RWPE1 (cell line): ENCODE data around the gene TPSB2.
"Not testable (repeated sequence)": the region's sequence is repeated elsewhere in the genome, so short reads cannot be mapped to it uniquely, and the experiment has no call there.

Experiments used
- CTCF ChIA-PET: fragments of 350-600 bp; sonication (Branson Sonifier 250); formaldehyde crosslinking; extraction: SDS; loops from one replicate; lab custom pipeline; 2021; lab: Yijun Ruan, JAX
- POLR2A ChIA-PET: fragments of 400-600 bp; formaldehyde crosslinking; extraction: SDS; loops from one replicate; lab custom pipeline; 2020; ENCODE audit warnings: antibody characterized with exemption; ENCODE audit not compliant: low non-redundant PET; lab: Yijun Ruan, JAX
- DNase-seq: peaks from one replicate; pipeline ENCODE4 v3.0.0; 2012; ENCODE audit warnings: low spot score
- H3K27ac ChIP-seq: fragments of 450-650 bp; 2 replicates; pipeline ENCODE4 v1.5.1; 2017
- TF ChIP-seq, protein P1 (sequence below): fragments of 450-650 bp; conservative IDR thresholded peaks from 2 replicates; pipeline ENCODE4 v1.5.1; 2017; ENCODE audit warnings: low read depth, mild to moderate bottlenecking

Gene TPSB2

DNA sequence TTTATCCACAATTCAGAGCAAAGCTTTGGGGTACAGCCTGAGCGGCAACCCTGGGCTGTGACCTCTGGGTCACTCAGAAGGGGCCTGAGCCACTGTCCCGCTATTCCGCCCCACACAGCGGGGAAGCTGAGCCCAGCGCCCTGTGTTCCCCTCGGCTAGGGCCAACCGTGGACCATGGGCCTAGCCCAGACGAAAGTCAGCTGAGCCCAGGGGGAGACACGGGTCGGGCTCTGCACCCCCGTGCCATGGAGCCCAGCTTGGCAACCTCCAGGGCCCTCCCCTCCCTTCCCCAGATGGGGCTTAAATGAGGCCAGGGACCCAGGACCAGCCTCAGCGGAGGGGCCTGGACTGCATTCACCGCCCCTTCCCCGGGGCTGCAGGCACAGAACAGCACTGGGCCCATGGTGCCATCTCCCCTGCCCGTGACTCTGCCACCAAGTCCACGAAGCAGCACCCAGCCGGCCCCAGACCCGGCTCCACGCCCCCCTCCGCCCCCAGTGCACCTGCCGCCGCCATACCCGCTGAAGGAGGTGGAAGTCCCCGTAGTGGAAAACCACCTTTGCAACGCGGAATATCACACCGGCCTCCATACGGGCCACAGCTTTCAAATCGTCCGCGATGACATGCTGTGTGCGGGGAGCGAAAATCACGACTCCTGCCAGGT is 27.7 kb upstream of the TPSB2 start:
- CTCF ChIA-PET: interaction anchor here (0.7 kb wide), 1 partner anchor 186 kb away, joined by 3 read pairs; no protein-coding TSS in a partner anchor
- H3K27ac ChIP-seq: no peak overlapping the region
- TF ChIP-seq, protein P1, sequence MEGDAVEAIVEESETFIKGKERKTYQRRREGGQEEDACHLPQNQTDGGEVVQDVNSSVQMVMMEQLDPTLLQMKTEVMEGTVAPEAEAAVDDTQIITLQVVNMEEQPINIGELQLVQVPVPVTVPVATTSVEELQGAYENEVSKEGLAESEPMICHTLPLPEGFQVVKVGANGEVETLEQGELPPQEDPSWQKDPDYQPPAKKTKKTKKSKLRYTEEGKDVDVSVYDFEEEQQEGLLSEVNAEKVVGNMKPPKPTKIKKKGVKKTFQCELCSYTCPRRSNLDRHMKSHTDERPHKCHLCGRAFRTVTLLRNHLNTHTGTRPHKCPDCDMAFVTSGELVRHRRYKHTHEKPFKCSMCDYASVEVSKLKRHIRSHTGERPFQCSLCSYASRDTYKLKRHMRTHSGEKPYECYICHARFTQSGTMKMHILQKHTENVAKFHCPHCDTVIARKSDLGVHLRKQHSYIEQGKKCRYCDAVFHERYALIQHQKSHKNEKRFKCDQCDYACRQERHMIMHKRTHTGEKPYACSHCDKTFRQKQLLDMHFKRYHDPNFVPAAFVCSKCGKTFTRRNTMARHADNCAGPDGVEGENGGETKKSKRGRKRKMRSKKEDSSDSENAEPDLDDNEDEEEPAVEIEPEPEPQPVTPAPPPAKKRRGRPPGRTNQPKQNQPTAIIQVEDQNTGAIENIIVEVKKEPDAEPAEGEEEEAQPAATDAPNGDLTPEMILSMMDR: no peak
- POLR2A ChIA-PET: no interaction called here
- no peak for DNase-seq

DNA sequence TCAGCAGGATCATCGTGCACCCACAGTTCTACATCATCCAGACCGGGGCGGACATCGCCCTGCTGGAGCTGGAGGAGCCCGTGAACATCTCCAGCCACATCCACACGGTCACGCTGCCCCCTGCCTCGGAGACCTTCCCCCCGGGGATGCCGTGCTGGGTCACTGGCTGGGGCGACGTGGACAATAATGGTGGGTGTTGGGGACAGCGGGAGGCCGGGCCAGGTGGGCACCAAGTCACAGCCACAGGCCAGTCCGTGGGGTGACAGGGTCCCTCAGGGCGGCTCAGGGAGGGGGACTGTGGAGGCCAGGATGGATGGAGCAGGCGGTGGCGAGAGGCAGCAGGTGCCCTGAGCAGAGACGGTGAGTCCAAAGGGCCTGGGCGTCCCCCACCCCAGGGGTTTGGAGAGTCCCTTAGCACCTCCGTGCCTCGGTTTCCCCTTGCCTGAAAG is 26.9 kb upstream of the TPSB2 start:
- DNase-seq: no peak
- ChIA-PET POLR2A (no interaction called here), CTCF (no interaction called here)
- TF ChIP-seq, protein P1: no peak
- H3K27ac ChIP-seq: no peak overlapping the region

DNA sequence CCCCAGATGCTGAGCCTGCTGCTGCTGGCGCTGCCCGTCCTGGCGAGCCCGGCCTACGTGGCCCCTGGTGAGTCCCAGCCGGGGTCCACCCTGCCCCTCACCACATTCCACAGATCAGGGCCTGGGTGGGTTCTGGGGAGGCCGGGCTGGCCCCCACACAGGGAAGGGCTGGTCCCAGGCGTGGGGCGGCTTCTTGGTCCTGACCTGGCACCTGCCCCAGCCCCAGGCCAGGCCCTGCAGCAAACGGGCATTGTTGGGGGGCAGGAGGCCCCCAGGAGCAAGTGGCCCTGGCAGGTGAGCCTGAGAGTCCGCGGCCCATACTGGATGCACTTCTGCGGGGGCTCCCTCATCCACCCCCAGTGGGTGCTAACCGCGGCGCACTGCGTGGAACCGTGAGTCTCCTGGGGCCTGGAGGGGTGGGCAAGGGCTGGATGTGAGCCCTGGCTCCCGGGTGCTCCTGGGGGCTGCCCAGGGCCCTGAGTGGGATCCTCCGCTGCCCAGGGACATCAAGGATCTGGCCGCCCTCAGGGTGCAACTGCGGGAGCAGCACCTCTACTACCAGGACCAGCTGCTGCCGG is 26.4 kb upstream of the TPSB2 start:
- CTCF ChIA-PET, DNase-seq, POLR2A ChIA-PET, H3K27ac ChIP-seq: not testable (repeated sequence)

DNA sequence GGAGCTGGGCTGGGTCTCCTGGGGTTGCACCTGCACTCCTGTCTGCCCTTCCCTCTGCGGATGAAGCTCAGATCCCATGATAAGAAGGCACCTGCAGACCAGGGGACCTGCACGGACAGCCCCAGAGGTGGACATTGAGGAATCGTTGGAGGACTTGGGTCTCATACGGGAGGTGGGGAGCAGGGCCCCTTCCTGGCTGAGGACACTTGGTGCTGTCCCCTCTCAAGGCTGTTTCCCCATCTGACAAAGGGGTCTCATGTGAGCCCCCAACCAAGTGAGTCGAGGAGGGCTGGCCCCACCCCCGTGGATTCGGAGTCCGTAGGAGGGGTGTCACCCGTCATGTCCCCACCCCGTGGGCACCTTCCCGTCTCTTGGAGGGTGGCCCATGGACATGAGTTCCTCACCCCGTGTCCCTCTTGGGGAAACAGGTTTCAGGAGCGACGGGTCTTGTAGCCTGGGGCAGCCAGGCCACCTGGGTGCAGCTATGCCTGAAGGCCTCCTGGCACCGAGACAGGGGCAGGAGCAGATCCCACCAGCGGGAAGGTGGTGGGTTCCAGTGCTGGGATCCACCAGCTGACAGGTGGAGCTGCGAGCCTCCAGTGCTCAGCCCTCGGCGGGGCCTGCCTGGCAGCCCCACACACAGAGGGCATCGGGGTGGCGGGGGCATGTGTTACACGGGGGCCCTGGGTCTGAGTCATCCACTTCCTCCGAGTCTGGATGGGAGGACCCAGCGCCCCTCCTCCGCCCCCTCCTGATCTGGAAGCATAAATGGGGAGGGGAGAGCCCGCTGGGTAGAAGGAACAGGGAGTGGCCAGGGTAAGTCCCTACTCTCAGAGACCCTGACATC is 25.5 kb upstream of the TPSB2 start, which contains the start of gene TPSD1:
Gene TPSD1, plus strand, starts transcription at position 794 of the 847 bp plus-strand sequence. CDS start 212 bp downstream, outside the sequence.
- DNase-seq, POLR2A ChIA-PET, CTCF ChIA-PET, H3K27ac ChIP-seq: not testable (repeated sequence)

DNA sequence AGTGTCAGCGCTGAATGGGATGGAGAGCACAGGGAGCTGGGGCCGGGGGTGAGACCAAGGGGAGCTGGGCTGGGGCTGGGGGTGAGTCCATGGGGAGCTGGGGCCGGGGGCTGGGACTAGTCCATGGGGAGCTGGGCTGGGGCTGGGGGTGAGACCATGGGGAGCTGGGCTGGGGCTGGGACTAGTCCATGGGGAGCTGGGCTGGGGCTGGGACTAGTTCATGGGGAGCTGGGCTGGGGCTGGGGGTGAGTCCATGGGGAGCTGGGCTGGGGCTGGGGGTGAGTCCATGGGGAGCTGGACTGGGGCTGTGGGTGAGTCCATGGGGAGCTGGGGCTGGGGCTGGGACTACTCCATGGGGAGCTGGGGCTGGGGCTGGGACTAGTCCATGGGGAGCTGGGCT is 24.8 kb upstream of the TPSB2 start:
- POLR2A ChIA-PET, DNase-seq, CTCF ChIA-PET, H3K27ac ChIP-seq: not testable (repeated sequence)

DNA sequence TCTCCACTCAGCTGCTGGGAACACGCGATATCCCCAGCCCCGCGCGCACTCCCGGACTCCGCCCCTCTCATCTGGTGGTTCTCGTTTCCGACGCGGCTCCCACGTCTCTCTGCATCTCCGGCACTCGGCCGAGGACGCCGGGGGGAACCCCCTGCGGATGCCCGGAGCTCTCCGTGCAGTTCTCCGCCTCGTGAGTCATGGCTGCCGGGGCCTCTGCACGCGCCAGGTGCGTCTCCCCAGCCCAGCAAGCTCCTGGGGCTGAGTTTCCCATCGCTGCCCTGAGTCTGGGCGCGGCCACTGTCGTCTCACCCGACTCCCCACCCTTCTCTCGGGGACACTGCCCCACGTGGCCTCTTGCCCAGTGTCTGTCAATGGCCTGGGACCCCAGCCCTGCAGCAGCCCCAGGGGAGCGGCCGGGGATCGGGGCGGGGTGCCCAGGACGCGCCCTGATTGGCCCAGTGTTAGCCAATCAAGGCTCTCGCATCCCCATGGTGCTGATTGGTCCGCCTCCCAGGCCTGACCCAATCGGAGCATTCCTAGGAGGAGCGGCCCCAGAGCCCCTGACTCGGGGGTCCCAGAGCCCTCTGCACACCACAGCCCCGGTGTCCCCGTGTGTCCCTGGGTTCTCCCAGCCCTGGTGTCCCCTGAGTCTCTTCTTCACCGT is 23.8 kb upstream of the TPSB2 start:
- POLR2A ChIA-PET: not testable (repeated sequence)

DNA sequence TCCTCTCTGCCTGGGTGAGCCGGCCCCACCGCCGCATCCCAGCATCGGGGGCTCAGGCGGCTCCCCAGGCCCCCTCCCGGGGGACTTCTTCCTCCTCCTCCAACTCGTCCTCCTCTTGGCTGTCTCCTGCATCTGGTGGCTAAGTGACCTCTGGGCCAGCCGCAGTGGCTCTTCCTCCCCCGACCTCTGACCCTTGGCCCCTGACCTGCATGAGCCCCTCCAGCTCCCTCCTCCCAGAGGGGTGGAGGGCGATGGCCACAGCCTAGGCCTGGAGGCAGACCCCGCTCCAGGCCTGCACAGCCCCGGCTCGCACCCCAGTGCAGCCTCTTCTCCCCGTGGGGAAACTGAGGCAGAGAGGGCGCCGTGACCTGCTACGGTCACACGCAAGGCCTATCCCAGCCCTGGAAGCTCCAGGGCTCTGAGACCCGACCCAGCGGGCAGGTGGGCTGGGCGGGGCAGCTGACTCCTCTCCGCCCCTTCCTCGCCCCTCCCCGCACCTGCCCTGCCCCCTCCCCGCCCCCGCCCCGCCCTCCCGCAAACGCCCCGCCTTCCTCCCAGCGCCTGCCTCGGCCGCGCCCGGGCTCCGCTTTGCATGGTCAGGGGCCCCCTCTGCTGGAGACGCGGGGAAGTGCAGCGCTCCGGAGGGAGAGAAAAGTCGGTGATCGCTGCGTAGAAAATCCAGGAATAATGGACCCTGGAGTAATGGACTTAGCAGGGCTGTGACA is 19.2 kb upstream of the TPSB2 start:
- CTCF ChIA-PET, POLR2A ChIA-PET, DNase-seq, H3K27ac ChIP-seq: not testable (repeated sequence)

More for the DNA sequence above, 23.8 kb upstream of the TPSB2 start:
- DNase-seq, CTCF ChIA-PET, H3K27ac ChIP-seq: not testable (repeated sequence)

DNA sequence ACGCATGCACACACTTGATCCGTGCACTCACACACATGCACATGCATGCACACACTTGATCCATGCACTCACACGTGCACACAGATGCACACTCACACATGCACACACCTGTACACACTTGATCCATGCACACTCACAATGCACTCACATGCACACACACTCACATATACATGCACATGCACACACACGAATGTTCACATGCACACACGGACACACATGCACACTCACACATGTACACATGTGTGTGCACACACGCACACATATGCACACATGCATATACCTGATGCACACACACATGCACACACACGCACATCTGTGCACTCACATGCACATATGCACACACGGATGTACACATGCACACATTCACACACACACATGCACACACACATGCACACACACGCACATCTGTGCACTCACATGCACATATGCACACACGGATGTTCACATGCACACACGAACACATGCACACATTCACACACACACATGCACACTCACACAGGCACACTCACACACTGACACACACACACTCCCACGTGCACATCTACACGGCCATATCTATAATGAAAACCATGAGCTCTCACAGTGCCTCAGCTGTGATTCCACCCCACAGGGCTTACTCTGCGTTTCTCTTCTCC is 18.0 kb upstream of the TPSB2 start:
- H3K27ac ChIP-seq, DNase-seq, POLR2A ChIA-PET: not testable (repeated sequence)
- CTCF ChIA-PET: interaction anchor here (0.6 kb wide), 1 partner anchor 100 kb away, joined by 4 read pairs; no protein-coding TSS in a partner anchor
